T-helper 1 cell treated with Interleukin-12 subunit alpha and Interleukin-12 subunit beta and Interleukin-4 antibody, amounts not matched to agents 30 μg/mL and 1 μg/mL, for 36 hours (primary cell): Measurements from ENCODE around the gene SLC1A2.

Source experiments
- H3K27ac Mint-ChIP-seq: one replicate; pipeline ENCODE4 v1.8.0; 2021; ENCODE audit warnings: mild to moderate bottlenecking, mixed read lengths
- H3K27me3 Mint-ChIP-seq: one replicate; pipeline ENCODE4 v1.8.0; 2021; ENCODE audit warnings: low read depth, mixed read lengths
- H3K36me3 Mint-ChIP-seq: one replicate; pipeline ENCODE4 v1.8.0; 2021; ENCODE audit warnings: low read depth, mixed read lengths
- H3K4me1 Mint-ChIP-seq: one replicate; pipeline ENCODE4 v1.8.0; 2021; ENCODE audit warnings: low read depth, mixed read lengths
- H3K4me3 Mint-ChIP-seq: one replicate; pipeline ENCODE4 v1.8.0; 2021; ENCODE audit warnings: mild to moderate bottlenecking, moderate library complexity, mixed read lengths
- H3K9me3 Mint-ChIP-seq: one replicate; pipeline ENCODE4 v1.8.0; 2021; ENCODE audit warnings: mixed read lengths

Gene SLC1A2

DNA sequence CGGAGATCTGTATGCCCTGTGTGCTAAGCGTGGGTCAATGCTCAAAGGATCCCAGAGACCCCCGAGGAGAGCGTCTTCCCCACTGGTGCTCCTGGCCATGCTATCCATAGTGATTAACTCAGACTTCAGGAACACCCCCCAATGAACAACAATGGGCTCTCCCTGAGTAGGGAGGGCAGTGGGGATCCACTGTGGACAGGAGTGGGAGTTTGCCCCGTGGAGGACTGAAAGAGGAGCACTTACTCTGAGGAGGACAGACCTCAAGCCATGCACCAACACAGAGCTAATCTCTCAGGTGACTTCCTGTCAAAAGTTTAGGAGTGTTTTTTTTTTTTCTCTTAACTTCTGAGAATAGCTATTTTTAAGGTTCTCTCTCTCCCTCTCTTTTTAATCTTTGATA is 24.4 kb downstream of the SLC1A2 start:
- no peak overlapping the region for H3K27ac Mint-ChIP-seq
- peaks cover 18% of the 10 kb centered on the region for H3K4me1 Mint-ChIP-seq

DNA sequence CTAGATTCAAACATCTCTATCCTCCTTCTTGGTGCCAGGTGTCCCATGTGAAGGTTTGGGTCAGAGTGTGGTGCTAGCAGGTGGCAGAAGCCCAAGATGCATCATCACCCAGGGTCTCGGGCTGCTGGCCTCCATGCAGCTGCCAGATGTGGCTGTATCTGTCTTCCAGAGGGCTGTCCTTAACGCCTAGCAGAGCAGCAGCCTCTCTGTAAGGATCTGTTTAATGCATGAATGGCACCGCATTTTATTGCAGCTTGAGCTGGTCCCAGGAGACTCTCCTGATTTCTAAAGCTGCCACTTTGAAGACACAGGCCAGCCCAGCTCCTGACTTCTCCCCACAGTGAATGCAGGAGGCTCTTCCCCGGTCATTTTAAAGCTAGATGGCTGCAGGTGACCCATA is 26.3 kb downstream of the SLC1A2 start:
- no peak overlapping the region for H3K27ac Mint-ChIP-seq
- no peaks in the 10 kb centered on the region for H3K9me3 Mint-ChIP-seq
- peaks cover 21% of the 10 kb centered on the region for H3K27me3 Mint-ChIP-seq
- peaks cover 18% of the 10 kb centered on the region for H3K4me1 Mint-ChIP-seq
- no peaks in the 10 kb centered on the region for H3K36me3 Mint-ChIP-seq
- H3K4me3 Mint-ChIP-seq: no peak overlapping the region

More for the DNA sequence above, 24.4 kb downstream of the SLC1A2 start:
- H3K36me3 Mint-ChIP-seq: no peaks in the 10 kb centered on the region
- H3K27me3 Mint-ChIP-seq: peaks cover 34% of the 10 kb centered on the region
- no peak overlapping the region for H3K4me3 Mint-ChIP-seq
- H3K9me3 Mint-ChIP-seq: no peaks in the 10 kb centered on the region

DNA sequence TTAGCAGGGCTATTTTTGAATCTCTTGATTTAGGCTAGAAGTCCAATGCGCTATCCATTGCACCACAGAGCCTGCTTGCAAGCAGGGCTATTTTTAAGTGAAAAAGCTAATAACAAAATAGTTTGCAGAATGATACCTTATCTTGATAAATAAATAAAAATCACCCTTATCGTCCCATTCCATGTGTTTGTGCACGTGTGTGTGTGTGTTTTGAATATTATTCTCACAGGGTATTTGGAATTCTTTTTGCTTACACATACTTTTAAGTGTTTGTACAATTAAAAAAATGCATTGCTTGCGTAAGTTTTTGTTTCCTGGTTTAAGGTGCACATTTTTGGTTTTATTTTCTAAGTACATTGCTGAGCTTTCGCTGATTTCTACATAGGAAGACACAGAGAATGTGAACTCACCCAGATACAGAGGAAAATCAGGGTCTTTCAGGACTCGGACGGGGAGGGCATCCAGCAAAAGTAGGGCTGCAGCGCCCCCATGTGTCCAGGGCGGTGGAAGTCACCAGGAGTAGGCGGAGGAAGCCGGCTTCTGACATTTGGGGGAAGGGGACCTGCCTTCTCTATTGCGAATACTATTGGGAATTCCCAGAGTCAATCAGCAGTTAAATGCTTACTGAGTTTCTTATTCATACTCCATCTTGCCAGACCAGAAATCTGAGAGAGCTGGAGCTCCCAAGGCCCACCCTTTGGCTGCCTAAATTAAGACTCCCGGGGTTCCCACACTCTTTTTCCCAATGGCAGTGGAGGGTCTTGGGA is 27.3 kb downstream of the SLC1A2 start:
- peak overlapping the region; percentile 42 for H3K27ac Mint-ChIP-seq
- H3K36me3 Mint-ChIP-seq: no peaks in the 10 kb centered on the region
- peaks cover 16% of the 10 kb centered on the region for H3K27me3 Mint-ChIP-seq
- peaks cover 18% of the 10 kb centered on the region for H3K4me1 Mint-ChIP-seq
- no peaks in the 10 kb centered on the region for H3K9me3 Mint-ChIP-seq
- peak overlapping the region; percentile 26 for H3K4me3 Mint-ChIP-seq

DNA sequence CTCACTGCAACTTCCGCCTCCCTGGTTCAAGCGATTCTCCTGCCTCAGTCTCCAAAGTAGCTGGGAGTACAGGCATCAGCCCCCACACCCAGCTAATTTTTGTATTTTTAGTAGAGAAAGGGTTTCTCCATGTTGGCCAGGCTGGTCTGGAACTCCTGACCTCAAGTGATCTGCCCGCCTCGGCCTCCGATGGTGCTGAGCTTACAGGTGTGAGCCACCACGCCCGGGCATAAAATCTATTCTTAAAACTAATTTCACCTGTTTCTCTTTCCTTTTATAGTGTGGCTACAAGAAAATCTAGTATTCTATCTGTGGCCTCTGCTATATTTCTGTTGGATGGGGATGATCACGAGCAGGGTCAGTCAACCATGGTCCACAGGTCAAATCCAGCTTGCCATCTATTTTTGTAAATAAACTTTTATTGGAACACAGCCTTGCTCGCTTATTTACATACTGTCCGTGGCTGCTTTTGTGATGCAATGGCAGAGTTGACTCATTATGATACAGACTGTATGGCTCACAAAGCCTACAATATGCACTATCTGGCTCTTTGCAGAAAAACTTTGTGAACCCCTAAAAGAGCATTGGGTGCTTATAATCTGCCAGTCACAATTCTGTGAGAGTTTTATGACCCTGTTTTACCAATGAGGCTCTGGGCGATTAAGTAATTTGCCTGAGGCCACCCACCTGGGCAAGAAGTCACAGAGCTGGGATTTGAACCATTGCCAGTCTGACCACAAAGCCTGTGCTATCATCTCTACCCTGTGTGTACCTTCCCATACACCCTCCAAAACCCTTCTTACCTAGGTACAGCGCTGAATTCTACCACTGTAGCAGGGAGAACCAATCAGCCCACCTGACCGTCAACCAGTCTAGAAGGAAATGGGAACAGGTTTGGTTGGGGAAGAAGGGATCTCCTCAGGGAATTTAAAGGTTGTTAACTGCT is 28.3 kb downstream of the SLC1A2 start:
- Mint-ChIP-seq H3K9me3 (no peaks in the 10 kb centered on the region), H3K4me3 (no peak overlapping the region), H3K27me3 (peaks cover 16% of the 10 kb centered on the region), H3K4me1 (peaks cover 18% of the 10 kb centered on the region), H3K36me3 (peaks cover 2% of the 10 kb centered on the region), H3K27ac (no peak overlapping the region)

DNA sequence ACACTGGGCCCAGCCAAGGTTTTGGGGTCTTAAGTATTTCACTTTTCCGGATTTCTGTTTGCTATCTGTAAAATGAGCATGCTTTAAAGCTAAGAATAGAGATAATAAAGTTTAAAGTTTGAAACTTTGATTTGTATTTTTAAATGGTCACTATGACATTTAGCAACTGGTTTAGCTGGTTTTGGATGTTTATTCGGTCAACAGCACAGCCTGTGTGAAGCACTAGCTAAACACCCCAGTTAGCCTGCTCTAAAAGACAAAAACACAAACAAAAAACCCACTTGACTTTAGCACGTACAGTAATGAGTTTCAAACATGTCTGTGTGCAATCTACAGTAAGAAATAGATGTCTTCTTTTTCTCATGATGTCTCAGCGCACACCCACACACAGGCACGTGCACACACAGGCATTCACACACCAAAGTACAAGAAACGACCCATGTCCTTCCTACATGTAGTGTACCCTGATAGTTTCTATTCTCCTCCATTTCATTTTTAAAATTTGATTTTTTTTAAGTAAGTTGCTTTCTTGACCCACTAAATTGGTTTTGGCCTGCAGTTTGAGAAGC is 29.4 kb downstream of the SLC1A2 start:
- Mint-ChIP-seq H3K27me3 (peaks cover 16% of the 10 kb centered on the region), H3K4me3 (no peak overlapping the region), H3K9me3 (no peaks in the 10 kb centered on the region), H3K27ac (no peak overlapping the region), H3K36me3 (peaks cover 2% of the 10 kb centered on the region), H3K4me1 (peaks cover 18% of the 10 kb centered on the region)

DNA sequence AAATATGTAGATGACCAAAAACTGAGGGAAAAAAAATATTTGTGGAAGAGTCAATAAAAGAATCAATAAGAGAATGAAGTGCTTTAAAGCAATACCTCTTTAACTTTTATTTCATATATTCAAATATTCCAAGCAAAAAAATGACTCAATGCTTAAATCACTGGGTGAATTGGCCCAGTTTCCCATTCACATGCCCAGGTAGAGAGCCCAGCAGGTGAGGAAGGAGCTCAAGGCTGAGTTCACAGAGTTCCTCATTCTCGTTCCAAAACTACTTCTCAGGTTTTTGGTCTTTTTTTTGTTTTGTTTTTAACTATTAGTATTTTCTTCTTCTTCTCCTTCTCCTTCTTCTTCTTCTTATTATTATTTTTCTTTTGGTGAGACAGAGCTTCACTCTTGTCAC is 30.2 kb downstream of the SLC1A2 start:
- Mint-ChIP-seq H3K4me1 (peaks cover 18% of the 10 kb centered on the region), H3K27ac (no peak overlapping the region), H3K4me3 (no peak overlapping the region), H3K27me3 (peaks cover 11% of the 10 kb centered on the region), H3K9me3 (no peaks in the 10 kb centered on the region), H3K36me3 (peaks cover 2% of the 10 kb centered on the region)

DNA sequence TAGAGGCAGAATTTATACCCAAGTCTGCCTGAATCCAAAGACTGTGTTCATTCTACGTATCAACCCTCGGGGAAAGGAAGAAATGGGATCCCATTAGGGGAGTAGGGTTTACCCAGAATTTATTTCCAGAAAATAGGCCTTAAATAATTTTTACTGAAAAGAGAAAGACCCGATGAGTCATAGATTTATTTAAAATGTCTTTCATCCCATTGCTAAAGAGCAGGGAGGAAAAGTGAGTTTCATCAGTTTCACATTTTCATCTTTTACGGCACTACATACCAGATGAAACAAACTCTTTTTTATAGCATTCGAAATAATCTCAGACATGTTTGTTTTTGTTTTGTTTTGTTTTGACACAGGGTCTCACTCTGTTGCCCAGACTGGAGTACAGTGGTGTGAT is 31.3 kb downstream of the SLC1A2 start:
- no peaks in the 10 kb centered on the region for H3K9me3 Mint-ChIP-seq
- H3K27ac Mint-ChIP-seq: no peak overlapping the region
- H3K27me3 Mint-ChIP-seq: peaks cover 1% of the 10 kb centered on the region
- H3K36me3 Mint-ChIP-seq: peaks cover 2% of the 10 kb centered on the region
- peaks cover 18% of the 10 kb centered on the region for H3K4me1 Mint-ChIP-seq
- no peak overlapping the region for H3K4me3 Mint-ChIP-seq

DNA sequence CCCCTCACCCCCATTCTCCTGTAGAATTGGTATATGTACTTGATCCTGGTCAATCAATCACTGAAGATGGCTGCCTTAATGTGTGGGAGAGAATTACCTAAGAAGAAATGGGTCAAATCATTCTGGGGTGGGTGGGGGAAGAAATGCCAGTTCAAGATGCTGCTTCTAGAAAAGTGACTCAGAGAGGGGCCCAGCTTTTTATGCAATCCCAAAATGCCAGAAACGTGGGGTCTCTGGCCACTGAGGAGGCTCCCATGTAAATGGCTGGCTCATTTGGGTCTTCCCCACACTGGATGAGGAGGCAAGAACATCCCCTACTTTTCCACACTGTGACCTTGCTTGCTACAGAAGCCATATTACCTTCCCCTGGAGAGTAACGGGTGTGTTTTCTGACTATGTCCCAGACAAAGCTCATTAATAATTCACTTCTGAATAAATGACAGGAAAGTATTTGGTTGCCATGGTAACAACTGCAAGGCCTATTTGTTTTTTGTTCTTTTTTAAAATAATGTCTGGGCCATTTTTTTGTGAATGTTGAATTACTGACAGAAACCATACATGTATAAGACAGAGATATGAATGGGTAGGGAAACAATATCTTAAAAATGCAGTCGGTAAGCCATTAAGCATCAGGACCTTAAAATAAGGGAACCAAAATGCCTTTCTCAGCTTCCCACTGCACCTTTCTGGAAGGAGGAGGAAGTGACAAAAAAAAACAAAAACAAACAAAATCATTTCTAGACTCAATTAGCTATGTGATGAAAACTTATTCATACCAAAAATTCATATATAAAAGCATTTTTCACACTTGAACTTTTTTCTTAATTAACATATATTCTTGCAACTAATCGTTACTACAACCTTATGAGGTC is 32.0 kb downstream of the SLC1A2 start:
- H3K36me3 Mint-ChIP-seq: peaks cover 2% of the 10 kb centered on the region
- no peak overlapping the region for H3K4me3 Mint-ChIP-seq
- H3K9me3 Mint-ChIP-seq: no peaks in the 10 kb centered on the region
- H3K27me3 Mint-ChIP-seq: no peaks in the 10 kb centered on the region
- H3K27ac Mint-ChIP-seq: no peak overlapping the region
- peaks cover 18% of the 10 kb centered on the region for H3K4me1 Mint-ChIP-seq

DNA sequence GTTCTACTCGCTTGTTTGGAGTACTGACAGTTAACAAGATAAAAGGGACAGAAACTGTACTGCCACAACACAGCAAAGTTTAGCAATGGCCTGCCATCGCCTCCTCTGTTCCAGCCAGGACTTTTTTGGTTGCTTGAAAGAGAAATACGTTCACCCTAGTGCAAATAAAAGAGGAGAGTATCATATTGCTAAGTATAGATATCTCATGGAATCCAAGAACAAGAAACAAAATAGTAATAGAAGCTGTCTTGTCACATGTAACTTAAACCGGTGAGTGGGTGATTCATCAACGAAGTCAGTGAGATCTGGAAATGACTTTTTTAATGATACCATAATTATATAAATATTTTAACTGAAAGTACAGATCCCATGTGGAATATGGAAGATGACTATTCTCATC is 35.4 kb downstream of the SLC1A2 start:
- Mint-ChIP-seq H3K27me3 (peaks cover 3% of the 10 kb centered on the region), H3K27ac (no peak overlapping the region), H3K4me1 (no peaks in the 10 kb centered on the region), H3K4me3 (no peak overlapping the region), H3K9me3 (no peaks in the 10 kb centered on the region), H3K36me3 (peaks cover 2% of the 10 kb centered on the region)

DNA sequence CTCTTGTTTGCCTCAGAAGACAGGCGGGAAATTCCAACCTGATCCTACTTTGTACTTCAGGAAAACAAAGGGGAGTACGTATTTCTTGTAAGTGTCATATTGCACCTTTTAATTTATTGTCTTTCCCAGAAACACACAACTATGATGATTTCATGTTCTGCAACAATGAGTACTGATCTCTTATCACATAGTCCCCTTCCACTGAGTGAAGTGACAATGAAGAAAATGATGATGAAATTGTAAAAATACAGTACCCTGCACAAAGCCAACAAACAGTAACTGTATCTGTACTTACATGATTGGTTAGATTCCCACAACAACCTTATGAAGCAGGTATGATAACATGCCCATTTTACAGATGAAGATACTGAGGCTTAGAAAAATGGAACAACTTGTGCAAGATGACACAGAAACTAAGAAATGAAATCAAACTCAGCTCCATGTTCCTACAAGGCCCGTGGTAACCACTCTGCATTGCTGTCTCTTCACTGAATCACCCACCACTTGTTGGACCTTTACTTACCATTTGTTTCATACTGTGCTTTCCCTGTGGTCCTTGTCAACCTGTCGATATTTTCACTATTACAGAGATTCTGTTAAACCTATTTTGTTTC is 37.5 kb downstream of the SLC1A2 start:
- Mint-ChIP-seq H3K9me3 (no peaks in the 10 kb centered on the region), H3K36me3 (peaks cover 2% of the 10 kb centered on the region), H3K27ac (no peak overlapping the region), H3K4me1 (no peaks in the 10 kb centered on the region), H3K27me3 (peaks cover 7% of the 10 kb centered on the region), H3K4me3 (no peak overlapping the region)

DNA sequence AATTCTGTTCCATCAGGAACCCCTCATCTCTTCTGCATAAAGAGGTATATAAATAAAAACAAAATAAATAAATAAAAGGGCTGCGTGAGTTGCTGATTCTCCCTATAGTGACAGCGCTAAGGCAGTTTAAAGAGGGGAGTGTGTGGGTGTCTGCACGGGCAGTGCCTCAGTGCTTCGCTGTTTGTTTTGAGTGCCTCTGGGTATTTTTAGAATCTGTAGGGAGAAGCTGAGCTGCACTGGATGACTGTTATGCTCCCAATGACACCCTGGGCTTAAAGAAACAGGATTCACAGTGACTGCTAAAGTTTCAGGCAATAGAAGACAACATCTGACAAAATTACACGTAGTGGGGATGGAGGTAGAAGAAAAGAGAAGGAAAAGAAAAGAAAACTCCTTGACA is 38.8 kb downstream of the SLC1A2 start:
- no peaks in the 10 kb centered on the region for H3K9me3 Mint-ChIP-seq
- no peak overlapping the region for H3K27ac Mint-ChIP-seq
- no peak overlapping the region for H3K4me3 Mint-ChIP-seq
- no peaks in the 10 kb centered on the region for H3K4me1 Mint-ChIP-seq
- no peaks in the 10 kb centered on the region for H3K36me3 Mint-ChIP-seq
- H3K27me3 Mint-ChIP-seq: peaks cover 9% of the 10 kb centered on the region

DNA sequence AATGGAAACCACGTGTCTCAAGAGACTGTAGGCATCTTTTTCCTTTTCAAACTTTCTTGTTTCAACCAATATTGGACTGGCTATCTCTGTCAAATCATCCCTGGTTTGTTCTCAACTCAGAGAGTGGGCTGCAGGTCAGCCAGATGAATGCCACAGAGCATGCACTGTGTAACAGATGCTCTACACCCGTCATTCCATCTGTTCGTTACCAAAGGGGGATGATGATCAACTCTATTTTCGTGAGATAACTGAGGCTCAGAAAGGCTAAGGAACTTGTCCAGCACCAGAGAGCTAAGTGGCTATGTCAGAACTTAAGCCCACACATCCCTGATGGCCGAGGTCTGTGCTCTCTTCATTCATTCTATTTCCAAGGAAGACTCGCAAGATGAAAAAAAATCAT is 42.1 kb downstream of the SLC1A2 start:
- Mint-ChIP-seq H3K4me1 (no peaks in the 10 kb centered on the region), H3K9me3 (no peaks in the 10 kb centered on the region), H3K4me3 (no peak overlapping the region), H3K36me3 (no peaks in the 10 kb centered on the region), H3K27me3 (peaks cover 9% of the 10 kb centered on the region), H3K27ac (no peak overlapping the region)

DNA sequence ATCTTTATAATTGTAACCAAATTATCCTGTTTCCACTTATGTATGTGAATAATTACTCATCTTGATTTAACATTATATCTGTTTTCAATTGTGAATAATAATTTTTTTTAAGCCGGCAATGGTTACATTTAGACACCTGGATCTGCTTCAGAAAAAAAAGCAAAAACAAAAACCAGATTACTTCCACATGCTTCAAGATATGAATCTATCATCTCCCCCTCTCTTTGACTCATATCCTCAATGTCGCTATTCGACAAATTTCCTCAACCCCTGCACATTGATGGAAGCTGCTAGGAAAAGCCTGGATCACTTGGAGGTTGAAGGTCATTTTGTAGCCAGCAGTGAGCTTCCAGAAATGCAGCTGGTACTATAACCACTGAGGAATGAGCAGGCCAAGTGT is 42.7 kb downstream of the SLC1A2 start:
- H3K27ac Mint-ChIP-seq: no peak overlapping the region
- H3K4me3 Mint-ChIP-seq: no peak overlapping the region
- H3K36me3 Mint-ChIP-seq: no peaks in the 10 kb centered on the region
- peaks cover 9% of the 10 kb centered on the region for H3K27me3 Mint-ChIP-seq
- no peaks in the 10 kb centered on the region for H3K9me3 Mint-ChIP-seq
- H3K4me1 Mint-ChIP-seq: no peaks in the 10 kb centered on the region

DNA sequence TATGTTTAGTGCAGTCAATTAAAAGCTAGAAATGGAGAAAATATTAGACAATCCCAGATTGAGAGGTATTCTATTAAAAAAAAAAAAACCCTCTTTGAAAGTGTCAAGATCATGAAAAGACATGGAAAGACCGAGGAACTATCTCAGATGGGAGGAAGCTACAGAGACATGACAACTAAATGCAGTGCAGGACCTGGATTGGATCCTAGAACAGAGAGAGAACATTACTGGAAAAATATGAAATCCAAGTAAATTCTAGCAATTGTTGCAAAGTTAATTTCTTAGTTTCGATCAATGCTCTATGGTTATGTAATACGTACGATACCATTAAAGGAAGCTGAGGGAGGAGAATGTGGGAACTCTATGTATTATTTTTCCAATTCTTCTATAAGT is 43.2 kb downstream of the SLC1A2 start:
- H3K36me3 Mint-ChIP-seq: no peaks in the 10 kb centered on the region
- H3K4me1 Mint-ChIP-seq: no peaks in the 10 kb centered on the region
- no peaks in the 10 kb centered on the region for H3K9me3 Mint-ChIP-seq
- H3K4me3 Mint-ChIP-seq: no peak overlapping the region
- H3K27ac Mint-ChIP-seq: no peak overlapping the region
- peaks cover 12% of the 10 kb centered on the region for H3K27me3 Mint-ChIP-seq
